ENCODE results near the gene TUT7.

The TUT7 gene

GRCh38 chr9:86279839-86280238, 74.4 kb downstream of the TUT7 start:
- Histone ChIP-seq H3K4me2 (ENCODE audit: insufficient read depth, low read length) (peak overlapping the region; percentile 97), H3K4me1 (ENCODE audit: insufficient read depth, low read length) (peaks cover 29% of the 10 kb centered on the region), H3K27ac (ENCODE audit: low read length) (no peak overlapping the region), H3K36me3 (ENCODE audit: insufficient read depth, low read length) (peaks cover 11% of the 10 kb centered on the region), H3K4me3 (ENCODE audit: low read depth in 1 of 2, low read length in 2 of 2) (peak overlapping the region in 1 of 2 experiments; percentile 35; a peak in 1 of 4 replicates), H2AFZ (ENCODE audit: low read depth, low read length) (no peak overlapping the region), H3K27me3 (ENCODE audit: insufficient read depth, low read length, poor library complexity) (no peaks in the 10 kb centered on the region), H3K79me2 (ENCODE audit: insufficient read depth, low read length) (peaks cover 67% of the 10 kb centered on the region), H4K20me1 (ENCODE audit: insufficient read depth, low read length) (peaks cover 15% of the 10 kb centered on the region; the same call in 1 of the 2 replicates), H3K9ac (ENCODE audit: low read depth, low read length) (no peak overlapping the region), H3K9me3 (ENCODE audit: insufficient read depth, low read length, severe bottlenecking) (no peaks in the 10 kb centered on the region)
- no peak for DNase-seq
- no peak for ATAC-seq (ENCODE audit: insufficient read depth, low read depth)
- TF ChIP-seq, protein P1, sequence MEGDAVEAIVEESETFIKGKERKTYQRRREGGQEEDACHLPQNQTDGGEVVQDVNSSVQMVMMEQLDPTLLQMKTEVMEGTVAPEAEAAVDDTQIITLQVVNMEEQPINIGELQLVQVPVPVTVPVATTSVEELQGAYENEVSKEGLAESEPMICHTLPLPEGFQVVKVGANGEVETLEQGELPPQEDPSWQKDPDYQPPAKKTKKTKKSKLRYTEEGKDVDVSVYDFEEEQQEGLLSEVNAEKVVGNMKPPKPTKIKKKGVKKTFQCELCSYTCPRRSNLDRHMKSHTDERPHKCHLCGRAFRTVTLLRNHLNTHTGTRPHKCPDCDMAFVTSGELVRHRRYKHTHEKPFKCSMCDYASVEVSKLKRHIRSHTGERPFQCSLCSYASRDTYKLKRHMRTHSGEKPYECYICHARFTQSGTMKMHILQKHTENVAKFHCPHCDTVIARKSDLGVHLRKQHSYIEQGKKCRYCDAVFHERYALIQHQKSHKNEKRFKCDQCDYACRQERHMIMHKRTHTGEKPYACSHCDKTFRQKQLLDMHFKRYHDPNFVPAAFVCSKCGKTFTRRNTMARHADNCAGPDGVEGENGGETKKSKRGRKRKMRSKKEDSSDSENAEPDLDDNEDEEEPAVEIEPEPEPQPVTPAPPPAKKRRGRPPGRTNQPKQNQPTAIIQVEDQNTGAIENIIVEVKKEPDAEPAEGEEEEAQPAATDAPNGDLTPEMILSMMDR (IDR thresholded peaks at IDR 0.05; ENCODE audit: borderline replicate concordance, extremely low read depth, low read length, poor library complexity, severe bottlenecking) = no peak
- no peak for TF ChIP-seq EZH2 (IDR thresholded peaks at IDR 0.05; ENCODE audit: borderline replicate concordance, low read depth, low read length, severe bottlenecking)

DNA sequence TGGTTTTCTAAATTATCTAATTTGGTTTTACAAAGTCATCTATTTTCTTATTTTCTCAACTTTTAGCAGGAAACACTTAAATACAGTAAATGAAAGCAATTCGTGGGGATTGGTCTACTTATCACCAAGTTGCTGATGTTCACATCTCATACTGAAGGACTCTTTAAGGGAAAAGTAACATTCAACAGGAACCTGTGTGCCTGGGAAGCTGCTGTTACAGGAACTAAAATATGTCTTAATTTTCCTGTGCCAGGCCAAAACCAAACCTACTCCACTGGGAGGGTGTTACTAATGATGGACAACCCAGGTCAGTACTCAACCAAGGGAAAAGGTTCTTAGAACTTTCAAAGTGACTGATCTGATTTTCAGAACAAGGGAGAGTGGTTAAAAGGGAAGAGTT, 77.1 kb downstream of the TUT7 start:
- Histone ChIP-seq H3K79me2 (ENCODE audit: insufficient read depth, low read length) (peaks cover 72% of the 10 kb centered on the region), H2AFZ (ENCODE audit: low read depth, low read length) (no peak overlapping the region), H3K4me2 (ENCODE audit: insufficient read depth, low read length) (no peak overlapping the region), H3K4me1 (ENCODE audit: insufficient read depth, low read length) (peaks cover 21% of the 10 kb centered on the region), H3K4me3 (ENCODE audit: low read depth in 1 of 2, low read length in 2 of 2) (no peak overlapping the region), H3K9me3 (ENCODE audit: insufficient read depth, low read length, severe bottlenecking) (no peaks in the 10 kb centered on the region), H3K27ac (ENCODE audit: low read length) (no peak overlapping the region), H4K20me1 (ENCODE audit: insufficient read depth, low read length) (peaks cover 15% of the 10 kb centered on the region; the same call in 1 of the 2 replicates), H3K36me3 (ENCODE audit: insufficient read depth, low read length) (peaks cover 30% of the 10 kb centered on the region), H3K9ac (ENCODE audit: low read depth, low read length) (no peak overlapping the region), H3K27me3 (ENCODE audit: insufficient read depth, low read length, poor library complexity) (no peaks in the 10 kb centered on the region)
- no peak for DNase-seq
- TF ChIP-seq, protein P1 (IDR thresholded peaks at IDR 0.05; ENCODE audit: borderline replicate concordance, extremely low read depth, low read length, poor library complexity, severe bottlenecking) = no peak
- TF ChIP-seq EZH2 (IDR thresholded peaks at IDR 0.05; ENCODE audit: borderline replicate concordance, low read depth, low read length, severe bottlenecking) = no peak
- no peak for ATAC-seq (ENCODE audit: insufficient read depth, low read depth)

DNA sequence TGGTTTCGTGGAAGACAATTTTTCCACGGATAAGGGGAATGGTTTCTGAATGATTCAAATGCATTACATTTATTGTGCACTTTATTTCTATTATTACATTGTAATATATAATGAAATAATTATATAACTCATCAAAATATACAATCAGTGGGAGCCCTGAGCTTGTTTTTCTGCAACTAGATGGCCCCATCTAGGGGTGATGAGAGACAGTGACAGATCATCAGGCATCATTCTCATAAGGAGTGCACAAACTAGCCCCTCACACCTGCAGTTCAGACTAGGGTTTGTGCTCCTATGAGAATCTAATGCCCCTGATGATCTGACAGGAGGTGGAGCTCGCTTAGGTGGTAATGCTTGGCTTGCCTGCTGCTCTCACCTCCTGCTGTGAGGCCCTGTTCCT, 78.2 kb downstream of the TUT7 start:
- H3K9me3 ChIP-seq (ENCODE audit: insufficient read depth, low read length, severe bottlenecking) = no peaks in the 10 kb centered on the region
- peaks cover 17% of the 10 kb centered on the region for H3K4me1 ChIP-seq (ENCODE audit: insufficient read depth, low read length)
- TF ChIP-seq, protein P1 (IDR thresholded peaks at IDR 0.05; ENCODE audit: borderline replicate concordance, extremely low read depth, low read length, poor library complexity, severe bottlenecking) = peak; percentile 32
- no peak for TF ChIP-seq EZH2 (IDR thresholded peaks at IDR 0.05; ENCODE audit: borderline replicate concordance, low read depth, low read length, severe bottlenecking)
- H3K27ac ChIP-seq (ENCODE audit: low read length) = no peak overlapping the region
- no peak for DNase-seq
- ATAC-seq (ENCODE audit: insufficient read depth, low read depth) = peak; percentile 42; the same call in 2 of the 3 replicates
- no peak overlapping the region for H2AFZ ChIP-seq (ENCODE audit: low read depth, low read length)
- H3K27me3 ChIP-seq (ENCODE audit: insufficient read depth, low read length, poor library complexity) = no peaks in the 10 kb centered on the region
- H3K4me3 ChIP-seq (ENCODE audit: low read depth in 1 of 2, low read length in 2 of 2) = no peak overlapping the region
- H3K4me2 ChIP-seq (ENCODE audit: insufficient read depth, low read length) = no peak overlapping the region
- H3K9ac ChIP-seq (ENCODE audit: low read depth, low read length) = no peak overlapping the region
- H3K36me3 ChIP-seq (ENCODE audit: insufficient read depth, low read length) = peaks cover 41% of the 10 kb centered on the region
- H3K79me2 ChIP-seq (ENCODE audit: insufficient read depth, low read length) = peaks cover 61% of the 10 kb centered on the region
- H4K20me1 ChIP-seq (ENCODE audit: insufficient read depth, low read length) = peaks cover 15% of the 10 kb centered on the region; the same call in 1 of the 2 replicates

All from DND-41 (cell line).